GM18861 (cell line): ENCODE data around the gene NALCN.
A peak's percentile ranks its signal among the peaks of the same experiment; 100 is the strongest.

Experiments
- ATAC-seq: cut with Tn5 transposase; IDR thresholded peaks from one replicate; pipeline ENCODE4 v1.9.1; 2021; ENCODE audit not compliant: unreplicated experiment

The NALCN gene

GRCh38 chr13:101416181-101417042 is at the start of gene NALCN:
TSS of gene NALCN (minus strand) at chr13:101416508. CDS start at chr13:101399126, 17,382 bp downstream.
- no peak for ATAC-seq

- no peak for ATAC-seq
These were observed 49.6 kb upstream of the NALCN start for GRCh38 chr13:101465877-101466276.

- ATAC-seq: no peak
These were observed 40.9 kb upstream of the NALCN start for GRCh38 chr13:101457176-101457575.

GRCh38 chr13:101455863-101456262 is 39.6 kb upstream of the NALCN start:
- no peak for ATAC-seq

GRCh38 chr13:101454767-101455166 is 38.5 kb upstream of the NALCN start:
- no peak for ATAC-seq

GRCh38 chr13:101453784-101454201 is 37.5 kb upstream of the NALCN start:
- peak; percentile 12 for ATAC-seq

GRCh38 chr13:101452519-101453485 is 36.5 kb upstream of the NALCN start, which contains the start of gene ITGBL1:
TSS of gene ITGBL1 (plus strand) at chr13:101452675. CDS start at chr13:101452834, 159 bp downstream.
- peak; percentile 87 for ATAC-seq

- ATAC-seq: no peak
These were observed 35.3 kb upstream of the NALCN start for GRCh38 chr13:101451641-101452040.

GRCh38 chr13:101450749-101451130 is 34.4 kb upstream of the NALCN start:
- ATAC-seq: no peak

- ATAC-seq: no peak
These were observed 33.8 kb upstream of the NALCN start for GRCh38 chr13:101449790-101450748.

GRCh38 chr13:101447852-101448251 is 31.5 kb upstream of the NALCN start:
- no peak for ATAC-seq

GRCh38 chr13:101434486-101434885 is 18.2 kb upstream of the NALCN start:
- ATAC-seq: no peak

GRCh38 chr13:101433895-101434294 is 17.6 kb upstream of the NALCN start:
- ATAC-seq: no peak

- ATAC-seq: no peak
These were observed 13.4 kb upstream of the NALCN start for GRCh38 chr13:101429733-101430132.

GRCh38 chr13:101425623-101426022 is 9.3 kb upstream of the NALCN start:
- ATAC-seq: no peak

- no peak for ATAC-seq
These were observed 8.8 kb upstream of the NALCN start for GRCh38 chr13:101425156-101425471.

GRCh38 chr13:101424381-101425155 is 8.3 kb upstream of the NALCN start:
- no peak for ATAC-seq

GRCh38 chr13:101423872-101424271 is 7.6 kb upstream of the NALCN start:
- no peak for ATAC-seq

GRCh38 chr13:101417501-101417900 is 1.2 kb upstream of the NALCN start:
- no peak for ATAC-seq

GRCh38 chr13:101417043-101417406 is 717 bp upstream of the NALCN start:
- no peak for ATAC-seq
